ENCODE measurements around the gene SLC7A9.
"Not testable (repeated sequence)": the region's sequence is repeated elsewhere in the genome, so short reads cannot be mapped to it uniquely, and the experiment has no call there.

The SLC7A9 gene

GRCh38 chr19:32863841-32864240 is 5.7 kb downstream of the SLC7A9 start:
- H3K9me3 ChIP-seq (ENCODE audit: control insufficient read depth in 2 of 2, low read length in 2 of 2): no peaks in the 10 kb centered on the region
- H3K27ac ChIP-seq (ENCODE audit: low read length): no peak overlapping the region
- no peaks in the 10 kb centered on the region for H3K36me3 ChIP-seq (ENCODE audit: control insufficient read depth in 2 of 2, insufficient read depth in 2 of 2, low read length in 2 of 2)
- H3K4me3 ChIP-seq (ENCODE audit: low read length in 2 of 2): no peak overlapping the region
- no peak overlapping the region for H3K9ac ChIP-seq (ENCODE audit: low read length in 2 of 2)
- H3K4me1 ChIP-seq (ENCODE audit: control insufficient read depth, insufficient read depth, low read length): no peaks in the 10 kb centered on the region
- H3K27me3 ChIP-seq (ENCODE audit: control insufficient read depth in 1 of 2, insufficient read depth in 2 of 2, low read length in 2 of 2): no peaks in the 10 kb centered on the region

DNA sequence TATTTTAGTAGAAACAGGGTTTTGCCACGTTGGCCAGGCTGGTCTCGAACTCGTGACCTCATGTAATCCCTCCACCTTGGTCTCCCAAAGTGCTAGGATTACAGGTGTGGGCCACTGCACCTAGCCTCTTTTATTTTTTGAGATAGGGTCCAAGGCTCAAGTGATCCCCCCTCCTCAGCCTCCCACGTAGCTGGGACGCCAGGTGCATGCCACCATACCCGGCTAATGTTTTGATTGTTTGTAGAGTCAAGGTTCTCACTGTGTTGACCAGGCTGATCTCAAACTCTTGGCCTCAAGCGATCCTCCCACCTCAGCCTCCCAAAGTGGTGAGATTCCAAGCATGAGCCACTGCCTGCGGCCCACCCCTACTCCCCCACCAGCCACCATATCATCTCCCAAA is 6.3 kb downstream of the SLC7A9 start:
- no peak overlapping the region for H3K9ac ChIP-seq (ENCODE audit: low read length in 2 of 2)
- H3K27me3 ChIP-seq (ENCODE audit: control insufficient read depth in 1 of 2, insufficient read depth in 2 of 2, low read length in 2 of 2): no peaks in the 10 kb centered on the region
- H3K9me3 ChIP-seq (ENCODE audit: control insufficient read depth in 2 of 2, low read length in 2 of 2): no peaks in the 10 kb centered on the region
- no peaks in the 10 kb centered on the region for H3K4me1 ChIP-seq (ENCODE audit: control insufficient read depth, insufficient read depth, low read length)
- H3K27ac ChIP-seq (ENCODE audit: low read length): no peak overlapping the region
- H3K4me3 ChIP-seq (ENCODE audit: low read length in 2 of 2): no peak overlapping the region
- H3K36me3 ChIP-seq (ENCODE audit: control insufficient read depth in 2 of 2, insufficient read depth in 2 of 2, low read length in 2 of 2): no peaks in the 10 kb centered on the region

DNA sequence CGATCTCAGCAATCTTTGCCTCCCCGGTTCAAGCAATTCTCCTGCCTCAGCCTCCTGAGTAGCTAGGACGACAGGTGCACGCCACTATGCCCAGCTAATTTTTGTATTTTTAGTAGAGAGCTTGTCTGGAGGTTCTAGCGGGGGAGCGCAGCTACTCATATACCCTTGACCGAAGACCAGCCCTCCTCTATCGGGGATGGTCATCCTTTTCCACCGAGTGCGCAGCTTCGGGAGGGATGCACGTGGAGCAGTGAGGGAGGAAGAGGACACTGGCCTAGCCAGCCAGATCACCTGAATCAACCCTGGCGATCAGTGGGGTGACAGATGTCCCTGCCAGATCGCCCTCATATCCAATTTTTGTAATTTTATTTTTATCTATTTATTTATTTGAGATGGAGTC is 6.8 kb downstream of the SLC7A9 start:
- H3K27ac ChIP-seq (ENCODE audit: low read length): no peak overlapping the region
- no peak overlapping the region for H3K9ac ChIP-seq (ENCODE audit: low read length in 2 of 2)
- H3K4me1 ChIP-seq (ENCODE audit: control insufficient read depth, insufficient read depth, low read length): no peaks in the 10 kb centered on the region
- no peaks in the 10 kb centered on the region for H3K9me3 ChIP-seq (ENCODE audit: control insufficient read depth in 2 of 2, low read length in 2 of 2)
- no peaks in the 10 kb centered on the region for H3K36me3 ChIP-seq (ENCODE audit: control insufficient read depth in 2 of 2, insufficient read depth in 2 of 2, low read length in 2 of 2)
- no peaks in the 10 kb centered on the region for H3K27me3 ChIP-seq (ENCODE audit: control insufficient read depth in 1 of 2, insufficient read depth in 2 of 2, low read length in 2 of 2)
- H3K4me3 ChIP-seq (ENCODE audit: low read length in 2 of 2): no peak overlapping the region

DNA sequence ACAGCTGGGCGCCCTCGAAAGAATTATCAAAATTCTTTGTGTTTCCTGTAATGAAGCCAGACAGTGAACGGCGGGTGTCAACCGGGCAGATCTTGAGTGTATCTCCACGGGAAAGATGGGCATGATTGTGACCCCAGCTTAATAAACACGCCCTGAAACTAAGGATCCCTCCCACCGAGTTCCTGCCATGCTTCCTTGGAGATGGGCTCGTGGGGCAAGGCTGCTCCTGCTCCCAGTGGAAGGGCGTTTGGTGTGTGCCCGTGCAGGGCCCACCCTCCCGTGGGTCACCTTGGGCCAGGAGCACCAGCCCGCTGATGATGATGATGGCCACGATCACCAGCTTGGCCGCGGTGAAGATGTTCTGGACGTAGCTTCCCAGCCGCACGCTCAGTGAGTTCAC is 7.4 kb downstream of the SLC7A9 start:
- Histone ChIP-seq H3K9ac (ENCODE audit: low read length in 2 of 2) (no peak overlapping the region), H3K9me3 (ENCODE audit: control insufficient read depth in 2 of 2, low read length in 2 of 2) (no peaks in the 10 kb centered on the region), H3K27me3 (ENCODE audit: control insufficient read depth in 1 of 2, insufficient read depth in 2 of 2, low read length in 2 of 2) (no peaks in the 10 kb centered on the region), H3K4me3 (ENCODE audit: low read length in 2 of 2) (no peak overlapping the region), H3K4me1 (ENCODE audit: control insufficient read depth, insufficient read depth, low read length) (no peaks in the 10 kb centered on the region), H3K27ac (ENCODE audit: low read length) (no peak overlapping the region), H3K36me3 (ENCODE audit: control insufficient read depth in 2 of 2, insufficient read depth in 2 of 2, low read length in 2 of 2) (no peaks in the 10 kb centered on the region)

GRCh38 chr19:32861596-32861995 is 8.0 kb downstream of the SLC7A9 start:
- H3K9me3 ChIP-seq (ENCODE audit: control insufficient read depth in 2 of 2, low read length in 2 of 2): no peaks in the 10 kb centered on the region
- H3K4me1 ChIP-seq (ENCODE audit: control insufficient read depth, insufficient read depth, low read length): no peaks in the 10 kb centered on the region
- no peaks in the 10 kb centered on the region for H3K27me3 ChIP-seq (ENCODE audit: control insufficient read depth in 1 of 2, insufficient read depth in 2 of 2, low read length in 2 of 2)
- no peaks in the 10 kb centered on the region for H3K36me3 ChIP-seq (ENCODE audit: control insufficient read depth in 2 of 2, insufficient read depth in 2 of 2, low read length in 2 of 2)
- no peak overlapping the region for H3K9ac ChIP-seq (ENCODE audit: low read length in 2 of 2)
- H3K4me3 ChIP-seq (ENCODE audit: low read length in 2 of 2): no peak overlapping the region
- no peak overlapping the region for H3K27ac ChIP-seq (ENCODE audit: low read length)

DNA sequence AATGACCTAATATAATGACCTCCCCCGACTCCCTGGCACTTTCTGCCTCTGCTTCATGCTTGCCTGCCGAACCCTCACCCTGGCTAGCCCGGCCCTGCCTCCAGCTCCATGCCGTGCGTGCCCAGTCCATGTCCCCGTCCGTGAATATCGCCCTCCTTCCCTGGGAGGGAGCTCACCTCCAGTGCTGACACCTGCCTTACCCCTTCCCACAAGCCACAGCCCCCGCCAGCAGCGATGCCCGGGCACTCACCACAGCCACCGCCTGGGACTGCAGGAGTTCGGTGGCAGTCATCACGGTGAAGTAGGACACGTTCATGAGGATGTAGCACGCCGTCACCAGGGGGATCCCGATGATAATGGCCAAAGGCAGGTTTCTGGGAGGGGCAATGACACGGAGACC is 10.0 kb downstream of the SLC7A9 start:
- Histone ChIP-seq H3K36me3 (ENCODE audit: control insufficient read depth in 2 of 2, insufficient read depth in 2 of 2, low read length in 2 of 2) (no peaks in the 10 kb centered on the region), H3K27me3 (ENCODE audit: control insufficient read depth in 1 of 2, insufficient read depth in 2 of 2, low read length in 2 of 2) (no peaks in the 10 kb centered on the region), H3K9ac (ENCODE audit: low read length in 2 of 2) (no peak overlapping the region), H3K4me1 (ENCODE audit: control insufficient read depth, insufficient read depth, low read length) (no peaks in the 10 kb centered on the region), H3K4me3 (ENCODE audit: low read length in 2 of 2) (no peak overlapping the region), H3K9me3 (ENCODE audit: control insufficient read depth in 2 of 2, low read length in 2 of 2) (no peaks in the 10 kb centered on the region), H3K27ac (ENCODE audit: low read length) (no peak overlapping the region)

GRCh38 chr19:32858559-32858958 is 11.0 kb downstream of the SLC7A9 start:
- H3K9me3 ChIP-seq (ENCODE audit: control insufficient read depth in 2 of 2, low read length in 2 of 2): no peaks in the 10 kb centered on the region
- H3K4me3 ChIP-seq (ENCODE audit: low read length in 2 of 2): no peak overlapping the region
- no peaks in the 10 kb centered on the region for H3K4me1 ChIP-seq (ENCODE audit: control insufficient read depth, insufficient read depth, low read length)
- H3K36me3 ChIP-seq (ENCODE audit: control insufficient read depth in 2 of 2, insufficient read depth in 2 of 2, low read length in 2 of 2): no peaks in the 10 kb centered on the region
- H3K27me3 ChIP-seq (ENCODE audit: control insufficient read depth in 1 of 2, insufficient read depth in 2 of 2, low read length in 2 of 2): no peaks in the 10 kb centered on the region
- H3K27ac ChIP-seq (ENCODE audit: low read length): no peak overlapping the region
- no peak overlapping the region for H3K9ac ChIP-seq (ENCODE audit: low read length in 2 of 2)

- no peaks in the 10 kb centered on the region for H3K27me3 ChIP-seq (ENCODE audit: control insufficient read depth in 1 of 2, insufficient read depth in 2 of 2, low read length in 2 of 2)
- no peaks in the 10 kb centered on the region for H3K36me3 ChIP-seq (ENCODE audit: control insufficient read depth in 2 of 2, insufficient read depth in 2 of 2, low read length in 2 of 2)
Observed at GRCh38 chr19:32858155-32858554, 11.4 kb downstream of the SLC7A9 start.

DNA sequence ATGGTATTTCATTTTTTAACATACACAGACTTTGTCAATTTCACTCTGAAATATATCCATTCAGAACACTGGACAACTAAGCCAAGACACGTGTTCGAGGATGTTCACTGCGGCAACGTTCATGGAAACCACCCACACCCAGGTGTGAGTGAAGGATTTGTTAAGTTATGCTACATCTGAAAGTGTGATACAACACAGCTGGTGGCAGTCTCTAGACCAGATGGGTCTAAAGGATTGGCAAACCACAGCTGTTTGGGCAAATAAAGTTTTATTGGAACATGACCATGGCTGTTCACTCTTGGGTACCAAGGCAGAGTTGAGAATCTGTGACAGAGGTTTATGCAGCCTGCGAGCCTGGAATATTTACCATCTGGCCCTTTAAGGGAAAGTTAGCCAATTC is 12.0 kb downstream of the SLC7A9 start:
- Histone ChIP-seq H3K27me3 (ENCODE audit: control insufficient read depth in 1 of 2, insufficient read depth in 2 of 2, low read length in 2 of 2) (no peaks in the 10 kb centered on the region), H3K9ac (ENCODE audit: low read length in 2 of 2) (no peak overlapping the region), H3K9me3 (ENCODE audit: control insufficient read depth in 2 of 2, low read length in 2 of 2) (no peaks in the 10 kb centered on the region), H3K4me3 (ENCODE audit: low read length in 2 of 2) (no peak overlapping the region), H3K27ac (ENCODE audit: low read length) (no peak overlapping the region), H3K36me3 (ENCODE audit: control insufficient read depth in 2 of 2, insufficient read depth in 2 of 2, low read length in 2 of 2) (no peaks in the 10 kb centered on the region), H3K4me1 (ENCODE audit: control insufficient read depth, insufficient read depth, low read length) (no peaks in the 10 kb centered on the region)

More at GRCh38 chr19:32858155-32858554, 11.4 kb downstream of the SLC7A9 start:
- Histone ChIP-seq H3K9me3 (ENCODE audit: control insufficient read depth in 2 of 2, low read length in 2 of 2) (no peaks in the 10 kb centered on the region), H3K4me1 (ENCODE audit: control insufficient read depth, insufficient read depth, low read length) (no peaks in the 10 kb centered on the region), H3K9ac (ENCODE audit: low read length in 2 of 2) (no peak overlapping the region), H3K27ac (ENCODE audit: low read length) (no peak overlapping the region), H3K4me3 (ENCODE audit: low read length in 2 of 2) (no peak overlapping the region)

- not testable (repeated sequence) for H3K4me3 ChIP-seq (ENCODE audit: low read length in 2 of 2); H3K27me3 ChIP-seq (ENCODE audit: control insufficient read depth in 1 of 2, insufficient read depth in 2 of 2, low read length in 2 of 2); H3K27ac ChIP-seq (ENCODE audit: low read length); H3K4me1 ChIP-seq (ENCODE audit: control insufficient read depth, insufficient read depth, low read length); H3K9ac ChIP-seq (ENCODE audit: low read length in 2 of 2); H3K9me3 ChIP-seq (ENCODE audit: control insufficient read depth in 2 of 2, low read length in 2 of 2); H3K36me3 ChIP-seq (ENCODE audit: control insufficient read depth in 2 of 2, insufficient read depth in 2 of 2, low read length in 2 of 2)
Observed at GRCh38 chr19:32856818-32857217, 12.7 kb downstream of the SLC7A9 start.

DNA sequence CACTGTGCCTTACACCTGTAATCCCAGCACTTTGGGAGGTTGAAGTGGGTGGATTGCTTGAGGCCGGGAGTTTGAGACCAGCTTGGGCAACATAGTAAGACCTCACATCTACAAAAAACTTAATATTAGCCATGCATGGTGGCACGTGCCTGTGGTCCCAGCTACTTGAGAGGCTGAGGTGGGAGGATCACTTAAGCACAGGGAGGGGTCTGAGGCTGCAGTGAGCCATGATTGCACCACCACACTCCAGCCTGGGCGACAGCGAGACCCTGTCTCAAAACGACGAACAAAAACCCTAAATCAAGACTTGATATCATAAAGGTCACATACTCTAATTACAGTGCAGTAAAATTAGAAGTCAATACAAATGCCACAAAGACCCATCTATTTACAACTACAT is 17.4 kb downstream of the SLC7A9 start:
- no peak overlapping the region for H3K4me3 ChIP-seq (ENCODE audit: low read length in 2 of 2)
- H3K4me1 ChIP-seq (ENCODE audit: control insufficient read depth, insufficient read depth, low read length): no peaks in the 10 kb centered on the region
- H3K9me3 ChIP-seq (ENCODE audit: control insufficient read depth in 2 of 2, low read length in 2 of 2): no peaks in the 10 kb centered on the region
- H3K27me3 ChIP-seq (ENCODE audit: control insufficient read depth in 1 of 2, insufficient read depth in 2 of 2, low read length in 2 of 2): no peaks in the 10 kb centered on the region
- H3K9ac ChIP-seq (ENCODE audit: low read length in 2 of 2): no peak overlapping the region
- H3K36me3 ChIP-seq (ENCODE audit: control insufficient read depth in 2 of 2, insufficient read depth in 2 of 2, low read length in 2 of 2): no peaks in the 10 kb centered on the region
- H3K27ac ChIP-seq (ENCODE audit: low read length): no peak overlapping the region

DNA sequence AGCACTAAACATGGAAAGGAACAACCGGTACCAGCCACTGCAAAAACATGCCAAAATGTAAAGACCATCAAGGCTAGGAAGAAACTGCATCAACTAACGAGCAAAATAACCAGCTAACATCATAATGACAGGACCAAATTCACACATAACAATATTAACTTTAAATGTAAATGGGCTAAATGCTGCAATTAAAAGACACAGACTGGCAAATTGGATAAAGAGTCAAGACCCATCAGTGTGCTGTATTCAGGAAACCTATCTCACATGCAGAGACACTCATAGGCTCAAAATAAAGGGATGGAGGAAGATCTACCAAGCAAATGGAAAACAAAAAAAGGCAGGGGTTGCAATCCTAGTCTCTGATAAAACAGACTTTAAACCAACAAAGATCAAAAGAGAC is 21.5 kb downstream of the SLC7A9 start:
- H3K4me1 ChIP-seq (ENCODE audit: control insufficient read depth, insufficient read depth, low read length); H3K4me3 ChIP-seq (ENCODE audit: low read length in 2 of 2); H3K9ac ChIP-seq (ENCODE audit: low read length in 2 of 2); H3K27ac ChIP-seq (ENCODE audit: low read length); H3K36me3 ChIP-seq (ENCODE audit: control insufficient read depth in 2 of 2, insufficient read depth in 2 of 2, low read length in 2 of 2); H3K27me3 ChIP-seq (ENCODE audit: control insufficient read depth in 1 of 2, insufficient read depth in 2 of 2, low read length in 2 of 2); H3K9me3 ChIP-seq (ENCODE audit: control insufficient read depth in 2 of 2, low read length in 2 of 2): not testable (repeated sequence)
